ENCODE results near the gene SNRPB. TPM values are rescaled to one million over a fixed set of nuclear protein-coding genes. Genes with fewer than 3 reads are reported as not detected.

The SNRPB gene
- total RNA-seq, 1 donor from 2014 or later: 144 TPM

DNA sequence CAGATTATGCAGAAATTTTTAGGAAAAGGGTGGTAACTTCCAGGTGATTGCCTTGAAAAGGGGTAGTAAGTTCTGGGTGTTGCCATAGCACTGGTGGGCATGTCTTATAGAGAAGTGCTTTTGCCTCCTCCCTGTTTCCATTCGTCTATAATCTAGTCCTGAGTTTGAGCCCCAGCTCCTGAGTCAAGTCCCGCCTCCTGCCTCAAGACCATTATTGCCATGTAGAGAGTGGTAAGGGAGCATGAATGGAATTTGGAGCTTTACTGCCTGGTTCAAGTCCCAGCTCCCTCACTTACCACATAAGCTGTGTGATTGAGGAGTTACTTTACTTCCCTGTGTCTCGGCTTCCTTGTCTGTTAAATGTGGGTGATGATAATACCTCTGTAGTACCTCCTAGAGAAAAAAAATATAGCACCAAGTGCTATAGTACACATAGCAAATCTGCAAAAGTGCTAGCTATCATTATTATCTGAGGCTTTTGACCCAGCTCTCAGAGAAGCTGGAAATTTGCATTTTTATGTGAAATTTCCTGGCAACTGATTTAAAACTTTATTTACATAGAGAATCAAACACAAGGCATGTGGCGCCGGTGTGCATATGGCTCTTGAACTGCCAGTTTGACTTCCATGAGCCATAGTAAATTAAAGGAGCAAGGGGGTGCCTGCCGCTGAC lies 53.9 kb downstream of the SNRPB start:
- no peaks in the 10 kb centered on the region for H3K9me3 Mint-ChIP-seq
- DNase-seq (ENCODE audit: low spot score in 2 of 2, unreplicated experiment in 2 of 2): no peak
- H3K27ac Mint-ChIP-seq: no peak overlapping the region
- H3K36me3 Mint-ChIP-seq: no peaks in the 10 kb centered on the region
- no peak for TF ChIP-seq CTCF (IDR thresholded peaks at IDR 0.05; ENCODE audit: unreplicated experiment)
- peaks cover 34% of the 10 kb centered on the region for H3K27me3 Mint-ChIP-seq (ENCODE audit: low read depth)
- H3K4me3 Mint-ChIP-seq: no peak overlapping the region
- H3K4me1 Mint-ChIP-seq: no peaks in the 10 kb centered on the region

Other genes starting within 250 kb of the SNRPB start
- gene TGM3, start 174.8 kb downstream of the SNRPB start, total RNA-seq: 0.11 to 0.24 TPM (median 0.13 TPM) in 3 replicates
- not detected in 3 replicates for gene TGM6, start 89.9 kb downstream of the SNRPB start, total RNA-seq
- 12.0 to 17.3 TPM (median 14.4 TPM) in 3 replicates for gene ZNF343, start 38.1 kb upstream of the SNRPB start, total RNA-seq
- gene TMC2, start 65.8 kb upstream of the SNRPB start, total RNA-seq: 0.07 to 0.11 TPM (median 0.09 TPM) in 3 replicates
- gene NOP56, start 181.8 kb upstream of the SNRPB start, total RNA-seq: 258 to 275 TPM (median 267 TPM) in 3 replicates
- 87.9 to 93.1 TPM (median 91.6 TPM) in 3 replicates for gene IDH3B, start 193.4 kb upstream of the SNRPB start, total RNA-seq
- 65.5 to 78.8 TPM (median 66.4 TPM) in 3 replicates for gene EBF4, start 222.0 kb upstream of the SNRPB start, total RNA-seq